Measurements from ENCODE around the gene CNTLN.

GRCh38 chr9:17229945-17230560 is 95.2 kb downstream of the CNTLN start:
- TF ChIP-seq POLR2AphosphoS5 (IDR thresholded peaks at IDR 0.05; ENCODE audit: low read depth, low read length) (no peak), CTCF (IDR thresholded peaks at IDR 0.05 in 2 of 3, conservative IDR thresholded peaks at IDR 0.05 in 1 of 3; ENCODE audit: borderline replicate concordance in 1 of 3, insufficient read depth in 1 of 3, low read depth in 2 of 3, low read length in 2 of 3) (no peak), YY1 (IDR thresholded peaks at IDR 0.05; ENCODE audit: extremely low read depth, insufficient replicate concordance, low read depth, low read length) (no peak), POLR2A (IDR thresholded peaks at IDR 0.05; ENCODE audit: borderline replicate concordance, extremely low read depth, insufficient read depth, insufficient read length) (no peak), EZH2 (IDR thresholded peaks at IDR 0.05) (no peak), RAD21 (IDR thresholded peaks at IDR 0.05; ENCODE audit: low read depth) (no peak), CEBPB (IDR thresholded peaks at IDR 0.05; ENCODE audit: low read depth) (no peak), FOSL1 (IDR thresholded peaks at IDR 0.05; ENCODE audit: low read depth) (no peak), JUND (IDR thresholded peaks at IDR 0.05) (no peak)
- TF ChIP-seq, protein P1, sequence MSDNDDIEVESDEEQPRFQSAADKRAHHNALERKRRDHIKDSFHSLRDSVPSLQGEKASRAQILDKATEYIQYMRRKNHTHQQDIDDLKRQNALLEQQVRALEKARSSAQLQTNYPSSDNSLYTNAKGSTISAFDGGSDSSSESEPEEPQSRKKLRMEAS (IDR thresholded peaks at IDR 0.05) = no peak
- TF ChIP-seq, protein P2, sequence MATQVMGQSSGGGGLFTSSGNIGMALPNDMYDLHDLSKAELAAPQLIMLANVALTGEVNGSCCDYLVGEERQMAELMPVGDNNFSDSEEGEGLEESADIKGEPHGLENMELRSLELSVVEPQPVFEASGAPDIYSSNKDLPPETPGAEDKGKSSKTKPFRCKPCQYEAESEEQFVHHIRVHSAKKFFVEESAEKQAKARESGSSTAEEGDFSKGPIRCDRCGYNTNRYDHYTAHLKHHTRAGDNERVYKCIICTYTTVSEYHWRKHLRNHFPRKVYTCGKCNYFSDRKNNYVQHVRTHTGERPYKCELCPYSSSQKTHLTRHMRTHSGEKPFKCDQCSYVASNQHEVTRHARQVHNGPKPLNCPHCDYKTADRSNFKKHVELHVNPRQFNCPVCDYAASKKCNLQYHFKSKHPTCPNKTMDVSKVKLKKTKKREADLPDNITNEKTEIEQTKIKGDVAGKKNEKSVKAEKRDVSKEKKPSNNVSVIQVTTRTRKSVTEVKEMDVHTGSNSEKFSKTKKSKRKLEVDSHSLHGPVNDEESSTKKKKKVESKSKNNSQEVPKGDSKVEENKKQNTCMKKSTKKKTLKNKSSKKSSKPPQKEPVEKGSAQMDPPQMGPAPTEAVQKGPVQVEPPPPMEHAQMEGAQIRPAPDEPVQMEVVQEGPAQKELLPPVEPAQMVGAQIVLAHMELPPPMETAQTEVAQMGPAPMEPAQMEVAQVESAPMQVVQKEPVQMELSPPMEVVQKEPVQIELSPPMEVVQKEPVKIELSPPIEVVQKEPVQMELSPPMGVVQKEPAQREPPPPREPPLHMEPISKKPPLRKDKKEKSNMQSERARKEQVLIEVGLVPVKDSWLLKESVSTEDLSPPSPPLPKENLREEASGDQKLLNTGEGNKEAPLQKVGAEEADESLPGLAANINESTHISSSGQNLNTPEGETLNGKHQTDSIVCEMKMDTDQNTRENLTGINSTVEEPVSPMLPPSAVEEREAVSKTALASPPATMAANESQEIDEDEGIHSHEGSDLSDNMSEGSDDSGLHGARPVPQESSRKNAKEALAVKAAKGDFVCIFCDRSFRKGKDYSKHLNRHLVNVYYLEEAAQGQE (IDR thresholded peaks at IDR 0.05; ENCODE audit: low read depth) = no peak

Measured in HCT116 (cell line).